ENCODE measurements around the gene PABPN1L. TPM values are rescaled to one million over a fixed set of nuclear protein-coding genes. Genes with fewer than 3 reads are reported as not detected.

Gene PABPN1L
- total RNA-seq, 3 donors from 2014 or later = not detected

DNA sequence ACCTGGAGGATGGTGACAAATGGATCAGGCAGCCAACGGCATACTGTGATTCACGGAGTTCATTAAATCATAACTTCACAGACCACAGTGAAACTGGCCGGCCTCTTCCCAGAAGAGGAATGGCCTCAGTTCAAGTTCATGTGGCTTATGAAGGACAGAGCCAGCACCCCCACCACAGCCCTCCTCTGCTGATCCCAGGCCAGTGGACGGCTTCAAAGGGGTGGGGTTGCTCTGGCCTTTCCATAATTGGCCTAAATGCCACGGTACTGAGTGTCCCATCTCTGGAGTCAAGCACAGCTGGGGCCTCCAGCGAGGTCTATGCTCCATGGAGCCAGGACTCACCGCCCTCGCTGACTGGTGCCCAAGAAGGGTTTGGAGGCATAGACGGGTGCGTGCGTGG is 31.1 kb downstream of the PABPN1L start:
- no peaks in the 10 kb centered on the region for H3K27me3 ChIP-seq
- H3K9me3 ChIP-seq = no peaks in the 10 kb centered on the region
- intact Hi-C loops (cut with DNase I; ENCODE audit: low total_unique reads) = no loop called here
- H3K27ac ChIP-seq = no peak overlapping the region
- peaks cover 5% of the 10 kb centered on the region for H3K36me3 ChIP-seq
- no peak overlapping the region for H3K4me3 ChIP-seq
- no peaks in the 10 kb centered on the region for H3K4me1 ChIP-seq
- TF ChIP-seq, protein P1, sequence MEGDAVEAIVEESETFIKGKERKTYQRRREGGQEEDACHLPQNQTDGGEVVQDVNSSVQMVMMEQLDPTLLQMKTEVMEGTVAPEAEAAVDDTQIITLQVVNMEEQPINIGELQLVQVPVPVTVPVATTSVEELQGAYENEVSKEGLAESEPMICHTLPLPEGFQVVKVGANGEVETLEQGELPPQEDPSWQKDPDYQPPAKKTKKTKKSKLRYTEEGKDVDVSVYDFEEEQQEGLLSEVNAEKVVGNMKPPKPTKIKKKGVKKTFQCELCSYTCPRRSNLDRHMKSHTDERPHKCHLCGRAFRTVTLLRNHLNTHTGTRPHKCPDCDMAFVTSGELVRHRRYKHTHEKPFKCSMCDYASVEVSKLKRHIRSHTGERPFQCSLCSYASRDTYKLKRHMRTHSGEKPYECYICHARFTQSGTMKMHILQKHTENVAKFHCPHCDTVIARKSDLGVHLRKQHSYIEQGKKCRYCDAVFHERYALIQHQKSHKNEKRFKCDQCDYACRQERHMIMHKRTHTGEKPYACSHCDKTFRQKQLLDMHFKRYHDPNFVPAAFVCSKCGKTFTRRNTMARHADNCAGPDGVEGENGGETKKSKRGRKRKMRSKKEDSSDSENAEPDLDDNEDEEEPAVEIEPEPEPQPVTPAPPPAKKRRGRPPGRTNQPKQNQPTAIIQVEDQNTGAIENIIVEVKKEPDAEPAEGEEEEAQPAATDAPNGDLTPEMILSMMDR (IDR thresholded peaks at IDR 0.05) = no peak
- TF ChIP-seq POLR2AphosphoS5 (IDR thresholded peaks at IDR 0.05) = no peak
- no peak for TF ChIP-seq POLR2A (IDR thresholded peaks at IDR 0.05)
- DNase-seq (ENCODE audit: low spot score in 2 of 2) = no peak

DNA sequence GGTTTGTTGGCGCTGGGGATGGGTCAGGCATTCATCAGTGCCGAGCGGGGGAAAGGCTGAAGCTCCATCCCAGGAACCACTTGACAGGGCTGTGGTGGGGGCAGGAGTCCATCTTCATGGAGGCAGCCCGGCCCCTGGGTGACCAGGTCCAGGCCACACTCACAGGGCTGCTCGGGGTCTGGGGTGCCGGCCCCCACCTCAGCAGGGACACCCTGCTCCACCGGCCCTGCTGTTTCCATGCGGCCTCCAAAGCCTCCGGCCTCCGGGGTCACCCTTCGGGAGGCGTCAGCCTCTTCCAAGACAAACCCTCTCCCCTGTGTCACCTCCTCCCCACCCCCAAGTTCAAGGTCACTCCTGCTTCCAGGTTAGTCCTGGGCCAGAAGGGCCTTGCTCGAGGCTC is 31.8 kb downstream of the PABPN1L start:
- Histone ChIP-seq H3K27ac (no peak overlapping the region), H3K4me1 (no peaks in the 10 kb centered on the region), H3K9me3 (no peaks in the 10 kb centered on the region), H3K36me3 (peaks cover 5% of the 10 kb centered on the region), H3K4me3 (no peak overlapping the region), H3K27me3 (no peaks in the 10 kb centered on the region)
- TF ChIP-seq POLR2AphosphoS5 (IDR thresholded peaks at IDR 0.05) (no peak), POLR2A (IDR thresholded peaks at IDR 0.05) (no peak)
- TF ChIP-seq, protein P1 (IDR thresholded peaks at IDR 0.05) = no peak
- DNase-seq (ENCODE audit: low spot score in 2 of 2) = no peak
- intact Hi-C loops (cut with DNase I; ENCODE audit: low total_unique reads) = no loop called here

DNA sequence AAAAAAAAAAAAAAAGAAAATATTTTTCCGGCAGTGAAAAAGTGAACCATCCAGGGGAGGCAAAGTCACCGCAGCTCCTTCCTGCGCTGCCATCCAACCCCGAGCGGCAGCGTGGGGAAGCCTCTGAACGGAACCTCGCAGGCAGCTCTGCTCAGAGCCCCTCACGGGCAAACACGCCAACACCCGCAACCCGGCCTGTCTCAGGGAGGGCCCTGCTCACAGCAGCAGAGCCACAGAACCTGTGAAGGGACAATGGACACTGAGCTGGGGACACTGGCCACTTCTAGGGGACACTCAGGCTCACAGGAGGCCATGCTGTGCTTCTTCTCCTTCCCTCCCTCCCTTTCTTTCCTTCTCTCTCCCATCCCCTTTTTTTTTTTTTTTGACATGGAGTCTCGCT is 33.4 kb downstream of the PABPN1L start:
- Histone ChIP-seq H3K4me1 (no peaks in the 10 kb centered on the region), H3K9me3 (no peaks in the 10 kb centered on the region), H3K36me3 (no peaks in the 10 kb centered on the region), H3K4me3 (no peak overlapping the region), H3K27ac (no peak overlapping the region), H3K27me3 (no peaks in the 10 kb centered on the region)
- intact Hi-C loops (cut with DNase I; ENCODE audit: low total_unique reads) = no loop called here
- DNase-seq (ENCODE audit: low spot score in 2 of 2) = no peak
- no peak for TF ChIP-seq POLR2AphosphoS5 (IDR thresholded peaks at IDR 0.05)
- TF ChIP-seq, protein P1 (IDR thresholded peaks at IDR 0.05) = no peak
- TF ChIP-seq POLR2A (IDR thresholded peaks at IDR 0.05) = no peak

DNA sequence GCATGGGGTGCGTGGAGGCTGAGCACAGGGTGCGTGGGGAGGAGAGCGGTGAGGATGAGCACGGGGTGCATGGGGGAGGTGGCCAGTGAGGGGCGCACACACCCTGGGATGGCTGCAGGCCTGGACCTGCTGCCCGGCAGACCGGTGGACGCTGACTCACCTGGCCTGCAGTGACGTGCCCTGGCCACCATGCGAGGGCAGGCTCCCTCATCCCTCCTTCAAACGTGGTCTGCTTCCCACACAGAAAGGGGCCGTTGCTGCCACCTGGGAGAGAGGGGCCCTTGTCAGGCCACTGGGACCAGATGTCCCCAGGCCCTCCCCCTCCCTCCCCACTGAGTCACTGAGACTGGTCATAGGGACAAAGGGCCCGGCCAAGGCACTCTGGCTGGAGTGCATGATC is 34.6 kb downstream of the PABPN1L start:
- TF ChIP-seq POLR2AphosphoS5 (IDR thresholded peaks at IDR 0.05) (no peak), POLR2A (IDR thresholded peaks at IDR 0.05) (no peak)
- TF ChIP-seq, protein P1 (IDR thresholded peaks at IDR 0.05) = no peak
- Histone ChIP-seq H3K27ac (no peak overlapping the region), H3K27me3 (no peaks in the 10 kb centered on the region), H3K36me3 (no peaks in the 10 kb centered on the region), H3K4me3 (no peak overlapping the region), H3K9me3 (no peaks in the 10 kb centered on the region), H3K4me1 (no peaks in the 10 kb centered on the region)
- intact Hi-C loops (cut with DNase I; ENCODE audit: low total_unique reads) = no loop called here
- no peak for DNase-seq (ENCODE audit: low spot score in 2 of 2)

DNA sequence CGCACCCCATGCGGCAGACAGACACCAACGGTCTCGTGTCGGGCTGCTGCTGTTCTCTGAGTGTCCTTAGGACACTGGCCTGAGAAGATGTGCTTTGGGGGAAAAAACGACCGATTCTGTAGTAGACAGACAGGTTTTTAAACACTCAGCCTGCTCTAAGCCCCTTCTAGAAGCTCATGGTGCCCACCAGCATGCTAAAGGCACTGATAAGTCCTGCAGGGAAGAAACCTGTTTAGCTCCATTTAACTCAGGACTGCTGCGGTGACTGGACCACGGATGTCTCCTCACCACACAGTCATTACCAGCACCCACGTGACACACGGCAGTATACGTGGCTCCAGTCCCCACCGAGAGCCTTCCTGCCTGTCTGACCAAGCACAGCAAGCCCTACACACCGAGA is 35.7 kb downstream of the PABPN1L start:
- TF ChIP-seq, protein P1 (IDR thresholded peaks at IDR 0.05) = no peak
- TF ChIP-seq POLR2A (IDR thresholded peaks at IDR 0.05) (no peak), POLR2AphosphoS5 (IDR thresholded peaks at IDR 0.05) (no peak)
- H3K9me3 ChIP-seq = no peaks in the 10 kb centered on the region
- no peak overlapping the region for H3K4me3 ChIP-seq
- intact Hi-C loops (cut with DNase I; ENCODE audit: low total_unique reads) = no loop called here
- H3K27me3 ChIP-seq = no peaks in the 10 kb centered on the region
- H3K4me1 ChIP-seq = no peaks in the 10 kb centered on the region
- no peak for DNase-seq (ENCODE audit: low spot score in 2 of 2)
- no peak overlapping the region for H3K27ac ChIP-seq
- no peaks in the 10 kb centered on the region for H3K36me3 ChIP-seq
